ENCODE measurements around the gene CELF1. TPM values are rescaled to one million over a fixed set of nuclear protein-coding genes. Genes with fewer than 3 reads are reported as not detected.

Gene CELF1
- total RNA-seq, 4 donors from 2014 or later, result 69.6 to 151 (median 99.3) TPM

- Histone ChIP-seq H3K4me1 (peaks cover 46 to 99% (median 92%) of the 10 kb centered on the region in 4 donors), H3K36me3 (peaks cover 0 to 11% (median 3%) of the 10 kb centered on the region in 4 donors), H3K9me3 (no peaks in the 10 kb centered on the region), H3K27ac (replicated peaks in 1 of 4) (peak overlapping the region in 3 of 4 donors; percentile 15 to 22 (median 15)), H3K4me3 (no peak overlapping the region), H3K27me3 (no peaks in the 10 kb centered on the region)
- no peak for DNase-seq (ENCODE audit: extremely low spot score)
- intact Hi-C loops (cut with DNase I), result no loop called here
- TF ChIP-seq POLR2AphosphoS5 (IDR thresholded peaks at IDR 0.05), result no peak
- TF ChIP-seq CTCF (IDR thresholded peaks at IDR 0.05), result no peak
- no peak for TF ChIP-seq POLR2A (IDR thresholded peaks at IDR 0.05; ENCODE audit: low read depth)
- TF ChIP-seq EP300 (IDR thresholded peaks at IDR 0.05), result no peak
- WGBS, result 78% methylated on average over 3 of the region's 3 CpGs
Observed at GRCh38 chr11:47499614-47500013, 53.3 kb downstream of the CELF1 start.

GRCh38 chr11:47499161-47499560 lies 53.8 kb downstream of the CELF1 start:
- peaks cover 46 to 97% (median 93%) of the 10 kb centered on the region in 4 donors for H3K4me1 ChIP-seq
- H3K9me3 ChIP-seq, result no peaks in the 10 kb centered on the region
- H3K27ac ChIP-seq (replicated peaks in 1 of 4), result peak overlapping the region in 2 of 4 donors; percentile 15 to 22
- TF ChIP-seq POLR2A (IDR thresholded peaks at IDR 0.05; ENCODE audit: low read depth), result no peak
- no peak for TF ChIP-seq POLR2AphosphoS5 (IDR thresholded peaks at IDR 0.05)
- no peak for TF ChIP-seq CTCF (IDR thresholded peaks at IDR 0.05)
- TF ChIP-seq EP300 (IDR thresholded peaks at IDR 0.05), result no peak
- no peak overlapping the region for H3K4me3 ChIP-seq
- DNase-seq (ENCODE audit: extremely low spot score), result no peak
- peaks cover 0 to 16% (median 4%) of the 10 kb centered on the region in 4 donors for H3K36me3 ChIP-seq
- intact Hi-C loops (cut with DNase I), result no loop called here
- 50% methylated on average over 2 of the region's 2 CpGs for WGBS
- no peaks in the 10 kb centered on the region for H3K27me3 ChIP-seq

- no peak for DNase-seq (ENCODE audit: extremely low spot score)
- H3K27ac ChIP-seq (replicated peaks in 1 of 4), result no peak overlapping the region
- H3K4me1 ChIP-seq, result peaks cover 46 to 98% (median 91%) of the 10 kb centered on the region in 4 donors
- H3K9me3 ChIP-seq, result no peaks in the 10 kb centered on the region
- H3K27me3 ChIP-seq, result no peaks in the 10 kb centered on the region
- intact Hi-C loops (cut with DNase I), result no loop called here
- no peak overlapping the region for H3K4me3 ChIP-seq
- TF ChIP-seq CTCF (IDR thresholded peaks at IDR 0.05) (no peak), POLR2A (IDR thresholded peaks at IDR 0.05; ENCODE audit: low read depth) (no peak), POLR2AphosphoS5 (IDR thresholded peaks at IDR 0.05) (no peak)
- peaks cover 0 to 18% (median 5%) of the 10 kb centered on the region in 4 donors for H3K36me3 ChIP-seq
- 75% methylated on average over 4 of the region's 4 CpGs for WGBS
Observed at GRCh38 chr11:47498584-47499152, 54.3 kb downstream of the CELF1 start.

- no peak overlapping the region for H3K4me3 ChIP-seq
- DNase-seq (ENCODE audit: extremely low spot score), result no peak
- no peaks in the 10 kb centered on the region for H3K27me3 ChIP-seq
- peaks cover 0 to 18% (median 5%) of the 10 kb centered on the region in 4 donors for H3K36me3 ChIP-seq
- H3K4me1 ChIP-seq, result peaks cover 46 to 98% (median 88%) of the 10 kb centered on the region in 4 donors
- H3K9me3 ChIP-seq, result no peaks in the 10 kb centered on the region
- intact Hi-C loops (cut with DNase I), result no loop called here
- TF ChIP-seq CTCF (IDR thresholded peaks at IDR 0.05) (no peak), EP300 (IDR thresholded peaks at IDR 0.05) (no peak), POLR2A (IDR thresholded peaks at IDR 0.05; ENCODE audit: low read depth) (no peak), POLR2AphosphoS5 (IDR thresholded peaks at IDR 0.05) (no peak)
- H3K27ac ChIP-seq (replicated peaks in 1 of 4), result no peak overlapping the region
- WGBS, result 93% methylated on average over 3 of the region's 3 CpGs
Observed at GRCh38 chr11:47498149-47498548, 54.8 kb downstream of the CELF1 start.

- peak overlapping the region in 3 of 4 donors; percentile 2 to 6 (median 5) for H3K27ac ChIP-seq (replicated peaks in 1 of 4)
- no peaks in the 10 kb centered on the region for H3K9me3 ChIP-seq
- TF ChIP-seq CTCF (IDR thresholded peaks at IDR 0.05), result no peak
- TF ChIP-seq POLR2AphosphoS5 (IDR thresholded peaks at IDR 0.05), result no peak
- TF ChIP-seq EP300 (IDR thresholded peaks at IDR 0.05), result no peak
- no peak for TF ChIP-seq POLR2A (IDR thresholded peaks at IDR 0.05; ENCODE audit: low read depth)
- H3K36me3 ChIP-seq, result peaks cover 0 to 19% (median 7%) of the 10 kb centered on the region in 4 donors
- DNase-seq (ENCODE audit: extremely low spot score), result no peak
- H3K27me3 ChIP-seq, result no peaks in the 10 kb centered on the region
- no peak overlapping the region for H3K4me3 ChIP-seq
- peaks cover 46 to 87% (median 76%) of the 10 kb centered on the region in 4 donors for H3K4me1 ChIP-seq
- intact Hi-C loops (cut with DNase I), result no loop called here
Observed at GRCh38 chr11:47496808-47497207, 56.1 kb downstream of the CELF1 start.

All from esophagus muscularis mucosa (tissue), 4 donors.